HG02981 (cell line): ENCODE measurements around the gene CDK15.

Experiments used
- ATAC-seq: cut with Tn5 transposase; IDR thresholded peaks from one replicate; pipeline ENCODE4 v1.9.1; 2021; ENCODE audit warnings: mild to moderate bottlenecking, moderate library complexity; ENCODE audit not compliant: unreplicated experiment

Gene CDK15

GRCh38 chr2:201860636-201861066, 54.3 kb downstream of the CDK15 start:
- peak; percentile 83 for ATAC-seq

DNA sequence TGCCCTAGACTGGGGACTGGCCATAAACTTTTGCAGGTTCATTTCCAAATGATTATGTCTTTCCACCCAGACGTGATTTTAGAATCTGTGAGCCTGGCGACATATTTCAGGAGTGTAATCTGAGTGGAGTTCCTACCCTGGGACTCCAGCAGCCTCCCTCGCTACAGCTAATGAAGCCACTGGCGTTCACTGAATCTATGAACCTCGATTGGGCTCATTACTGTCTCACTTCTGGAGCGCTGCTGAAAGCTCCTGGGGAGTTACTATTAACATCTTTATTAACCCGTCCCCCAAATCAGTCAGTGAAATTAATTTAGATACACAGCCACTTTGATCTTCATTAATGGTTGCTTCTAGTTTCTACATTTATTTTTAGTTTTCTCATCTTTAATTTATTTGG, 56.5 kb downstream of the CDK15 start:
- ATAC-seq = no peak

- no peak for ATAC-seq
Observed at GRCh38 chr2:201866643-201867473, 60.5 kb downstream of the CDK15 start.

DNA sequence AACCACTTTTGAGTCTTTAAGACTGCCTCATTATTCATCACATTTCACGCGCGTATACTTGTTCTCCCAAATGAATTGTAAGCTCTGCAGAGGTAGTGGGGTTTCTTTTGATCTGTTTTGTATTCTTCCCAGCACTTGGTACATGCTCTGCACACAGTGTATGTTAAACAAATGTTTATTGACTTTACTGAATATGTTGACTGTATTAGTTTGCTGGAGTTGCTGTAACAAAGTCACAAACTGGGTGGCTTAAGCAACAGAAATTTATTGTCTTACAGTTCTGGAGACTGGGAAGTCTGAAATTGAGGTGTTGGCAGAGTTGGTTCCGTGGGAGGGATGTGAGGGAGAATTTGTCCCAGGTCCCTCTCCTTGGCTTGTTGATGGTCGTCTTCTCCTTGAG, 65.1 kb downstream of the CDK15 start:
- no peak for ATAC-seq

GRCh38 chr2:201872591-201872990, 66.3 kb downstream of the CDK15 start:
- ATAC-seq = no peak

DNA sequence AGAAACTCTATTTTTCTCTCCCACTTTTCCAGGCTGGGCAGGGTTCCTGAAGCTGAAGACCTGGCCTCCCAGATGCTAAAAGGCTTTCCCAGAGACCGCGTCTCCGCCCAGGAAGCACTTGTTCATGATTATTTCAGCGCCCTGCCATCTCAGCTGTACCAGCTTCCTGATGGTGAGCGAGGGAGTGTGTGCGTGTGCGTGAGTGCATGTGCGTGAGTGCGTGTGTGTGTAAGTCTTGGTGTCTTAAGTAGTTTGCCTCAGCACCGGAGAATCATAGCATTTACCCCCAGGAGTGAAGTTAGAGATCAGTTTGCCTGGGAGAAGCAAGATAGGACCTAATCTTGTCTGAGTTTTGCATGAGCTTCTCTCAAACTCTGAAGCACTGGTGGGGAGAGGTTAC, 73.7 kb downstream of the CDK15 start:
- no peak for ATAC-seq

- peak; percentile 12 for ATAC-seq
Observed at GRCh38 chr2:201880579-201880978, 74.2 kb downstream of the CDK15 start.

GRCh38 chr2:201880993-201881611, 74.8 kb downstream of the CDK15 start:
- ATAC-seq = peak; percentile 70

DNA sequence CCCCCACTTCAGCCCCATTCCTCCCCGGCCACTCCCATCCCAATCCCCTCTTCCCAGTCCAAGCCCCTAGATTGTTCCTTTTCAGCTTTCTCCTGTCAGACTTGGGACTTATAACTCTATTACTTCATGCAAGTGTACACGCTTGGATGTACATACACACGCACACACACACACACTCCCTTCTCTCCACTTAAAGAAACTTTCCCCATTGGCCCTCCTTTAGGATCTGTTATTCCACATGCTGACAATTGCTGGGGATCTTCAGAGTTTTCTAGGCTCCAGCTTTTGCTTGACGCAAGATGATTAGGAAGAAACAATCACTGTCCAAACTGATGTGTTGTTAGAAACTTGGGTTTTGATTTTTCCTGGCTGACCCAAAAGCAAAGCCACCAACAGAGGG, 75.4 kb downstream of the CDK15 start:
- no peak for ATAC-seq

DNA sequence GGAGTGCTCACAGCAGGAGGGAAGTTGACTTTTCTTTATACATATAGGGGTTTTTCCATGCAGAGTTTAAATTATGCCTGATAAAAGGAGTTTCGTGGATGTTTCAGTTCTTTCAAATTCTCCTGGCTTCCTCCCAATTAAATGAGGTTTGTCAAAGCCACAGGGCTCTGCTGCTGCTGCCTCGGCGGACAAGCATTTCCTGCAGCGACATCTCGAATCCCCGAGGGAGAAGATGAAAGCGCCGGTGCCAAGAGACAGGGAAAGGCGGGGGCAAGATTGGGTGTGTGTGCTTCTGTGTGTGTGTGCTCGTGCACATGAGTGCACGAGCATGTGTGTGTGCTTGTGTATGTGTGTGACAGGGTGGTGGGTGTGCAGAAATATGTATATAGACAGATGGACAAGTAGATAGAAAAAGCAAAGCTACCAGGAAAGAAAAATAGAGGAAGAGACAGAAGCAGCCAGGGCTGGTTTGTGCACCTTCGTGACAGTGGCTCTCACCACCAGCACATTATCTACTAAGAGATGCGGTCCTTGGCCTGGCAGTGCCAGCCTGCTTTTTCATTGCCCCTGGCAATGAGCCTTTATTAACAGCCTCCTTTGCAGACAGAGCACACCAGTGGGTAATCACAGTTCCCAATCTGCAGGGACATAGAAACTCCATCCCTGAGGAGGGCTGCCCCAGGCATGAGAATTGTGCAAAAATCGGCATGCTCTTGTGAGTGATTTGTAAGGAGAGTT, 76.2 kb downstream of the CDK15 start:
- peak; percentile 42 for ATAC-seq

GRCh38 chr2:201883606-201884369, 77.5 kb downstream of the CDK15 start:
- ATAC-seq = no peak

- no peak for ATAC-seq
Observed at GRCh38 chr2:201886504-201886903, 80.2 kb downstream of the CDK15 start.

DNA sequence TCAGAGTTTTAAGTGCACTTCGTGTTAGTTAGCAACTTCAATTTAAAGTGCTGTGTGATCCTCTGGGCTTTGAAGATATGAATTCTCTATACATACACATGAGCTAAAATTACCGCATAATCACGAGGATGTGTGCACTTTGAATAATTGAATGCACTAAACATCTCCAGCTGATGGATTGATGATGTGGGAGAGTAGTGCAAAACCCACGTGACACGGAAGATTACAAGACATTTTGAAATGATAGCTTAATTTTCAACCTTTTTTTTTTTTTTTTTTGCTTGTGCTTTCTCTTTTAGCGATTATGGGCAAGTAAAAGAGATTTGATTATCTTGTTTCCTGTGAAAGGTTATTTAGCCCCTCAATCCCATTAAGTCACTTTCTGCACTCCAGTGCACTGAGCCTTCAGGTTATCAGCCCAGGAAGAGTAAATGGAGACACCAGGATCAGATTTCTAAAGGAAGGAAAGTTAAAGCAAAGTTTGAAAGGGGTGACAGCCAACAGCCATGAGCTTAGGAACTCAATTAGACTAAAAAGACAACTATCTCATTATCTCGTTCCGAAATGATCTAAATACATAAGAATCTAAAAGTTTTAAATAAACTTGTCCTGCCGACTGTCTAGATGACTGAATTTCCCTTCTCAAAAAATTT, 81.6 kb downstream of the CDK15 start:
- no peak for ATAC-seq

DNA sequence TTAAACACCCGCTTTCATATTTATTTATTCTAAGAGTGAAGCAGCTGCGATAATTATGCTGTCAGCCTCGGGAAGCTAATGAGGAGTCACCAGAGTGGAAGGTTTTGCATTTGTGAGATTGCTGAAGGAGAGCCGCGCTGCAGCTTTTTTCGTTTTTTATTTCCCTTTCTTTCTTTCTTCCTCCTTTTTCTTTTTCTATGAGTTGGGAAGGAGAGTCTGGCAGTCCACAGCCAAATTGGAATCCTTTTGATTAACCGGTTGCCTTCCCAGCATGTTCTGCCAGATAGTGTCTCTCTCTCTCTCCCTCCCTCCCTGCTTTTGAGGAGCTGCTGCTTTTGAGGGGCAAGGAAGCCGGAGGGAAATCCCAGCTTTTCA, 82.1 kb downstream of the CDK15 start:
- ATAC-seq = no peak

- no peak for ATAC-seq
Observed at GRCh38 chr2:201890453-201890852, 84.1 kb downstream of the CDK15 start.

- ATAC-seq = no peak
Observed at GRCh38 chr2:201891676-201892075, 85.3 kb downstream of the CDK15 start.

GRCh38 chr2:201892516-201892915, 86.2 kb downstream of the CDK15 start:
- no peak for ATAC-seq

GRCh38 chr2:201900362-201900761, 94.0 kb downstream of the CDK15 start:
- peak; percentile 71 for ATAC-seq

- ATAC-seq = no peak
Observed at GRCh38 chr2:201901786-201902185, 95.4 kb downstream of the CDK15 start.
